HG02884 (cell line): ENCODE data around the gene TRAPPC4.
"Not testable (repeated sequence)": the region's sequence is repeated elsewhere in the genome, so short reads cannot be mapped to it uniquely, and the experiment has no call there.

Source experiments
- ATAC-seq: cut with Tn5 transposase; IDR thresholded peaks from one replicate; pipeline ENCODE4 v1.9.1; 2021; ENCODE audit warnings: mild to moderate bottlenecking, moderate library complexity; ENCODE audit not compliant: unreplicated experiment

Gene TRAPPC4, protein sequence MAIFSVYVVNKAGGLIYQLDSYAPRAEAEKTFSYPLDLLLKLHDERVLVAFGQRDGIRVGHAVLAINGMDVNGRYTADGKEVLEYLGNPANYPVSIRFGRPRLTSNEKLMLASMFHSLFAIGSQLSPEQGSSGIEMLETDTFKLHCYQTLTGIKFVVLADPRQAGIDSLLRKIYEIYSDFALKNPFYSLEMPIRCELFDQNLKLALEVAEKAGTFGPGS

DNA sequence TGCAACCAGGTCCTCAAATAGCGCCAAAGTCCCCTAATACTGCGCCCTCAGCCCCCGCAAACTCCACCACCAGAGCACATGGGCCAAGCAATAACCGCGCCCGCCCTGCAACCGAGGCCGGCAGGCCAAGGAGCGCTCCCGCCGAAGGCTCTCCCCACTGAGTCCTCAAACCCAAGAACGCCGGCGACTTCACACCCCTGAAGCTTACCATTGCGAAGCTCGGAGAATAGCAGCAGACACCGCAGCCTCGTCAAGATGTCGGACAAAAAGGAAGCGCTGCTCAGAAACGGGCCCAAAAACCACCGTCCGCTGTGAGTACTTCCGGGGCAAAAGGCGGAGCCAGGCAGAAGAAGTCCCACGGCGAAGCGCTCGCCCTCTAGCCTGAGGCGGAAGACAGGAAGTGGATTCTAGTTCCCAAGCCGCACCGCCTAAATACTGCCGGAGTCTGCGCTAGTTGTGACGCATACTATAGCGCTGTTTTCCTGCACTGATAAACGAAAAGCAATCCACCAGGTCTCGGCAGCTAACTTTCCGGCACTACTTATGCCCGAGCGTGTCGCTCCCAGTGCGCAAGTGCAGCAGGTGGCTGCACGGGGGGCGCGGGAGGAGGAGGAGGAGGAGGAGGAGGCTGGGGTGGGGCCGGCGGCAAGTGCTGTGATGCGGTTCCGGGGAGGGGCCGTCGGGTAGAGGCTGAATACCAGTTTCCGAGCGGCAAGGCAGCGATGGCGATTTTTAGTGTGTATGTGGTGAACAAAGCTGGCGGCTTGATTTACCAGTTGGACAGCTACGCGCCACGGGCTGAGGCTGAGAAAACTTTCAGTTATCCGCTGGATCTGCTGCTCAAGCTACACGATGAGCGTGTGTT lies at the start of gene TRAPPC4, which contains the start of gene RPS25:
TSS of gene TRAPPC4 (plus strand) at position 693 of the 865 bp plus-strand sequence. CDS start at position 723, 30 bp downstream.
TSS of gene RPS25 (minus strand) at position 270 of the 865 bp plus-strand sequence. CDS start at position 211, 59 bp downstream.
- ATAC-seq: peak; percentile 85

DNA sequence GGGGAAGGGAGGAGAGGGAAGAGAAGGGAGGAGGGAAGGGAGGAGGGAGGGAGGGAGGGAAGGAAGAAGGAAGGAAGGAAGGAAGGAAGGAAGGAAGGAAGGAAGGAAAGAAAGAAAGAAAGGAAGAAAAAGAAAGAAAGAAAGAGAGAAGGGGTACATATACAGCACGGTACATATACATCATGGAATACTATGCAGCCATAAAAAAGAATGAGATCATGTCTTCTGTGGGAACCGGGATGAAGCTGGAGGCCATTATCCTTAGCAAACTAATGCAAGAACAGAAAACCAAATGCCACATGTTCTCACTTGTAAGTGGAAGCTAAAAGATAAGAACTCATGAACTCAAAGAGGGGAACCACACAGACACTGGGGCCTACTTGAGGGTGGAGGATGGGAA lies 49.1 kb upstream of the TRAPPC4 start:
- not testable (repeated sequence) for ATAC-seq

DNA sequence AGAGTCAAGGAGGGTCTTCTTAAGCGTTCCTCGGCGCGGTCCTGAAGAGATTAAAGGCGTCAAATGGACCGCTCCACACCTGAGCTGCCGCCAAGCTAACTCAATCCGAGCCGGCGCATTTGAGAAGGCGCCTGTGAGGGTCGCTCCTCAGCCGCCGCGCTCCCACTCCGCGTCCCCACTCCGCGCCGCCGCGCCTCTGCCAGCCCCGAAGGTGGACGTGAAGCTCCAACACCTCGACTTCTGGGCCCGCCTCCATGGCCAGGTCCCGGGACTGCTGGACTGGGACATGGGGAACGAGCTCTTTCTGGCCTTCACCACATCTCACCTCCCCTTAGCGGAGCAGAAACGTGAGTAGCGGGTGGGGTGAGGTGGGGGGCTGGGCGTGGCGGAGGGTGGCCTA lies 46.9 kb upstream of the TRAPPC4 start, which contains the start of gene FOXR1:
TSS of gene FOXR1 (plus strand) at position 116 of the 400 bp plus-strand sequence. CDS start at position 287, 171 bp downstream.
- no peak for ATAC-seq

DNA sequence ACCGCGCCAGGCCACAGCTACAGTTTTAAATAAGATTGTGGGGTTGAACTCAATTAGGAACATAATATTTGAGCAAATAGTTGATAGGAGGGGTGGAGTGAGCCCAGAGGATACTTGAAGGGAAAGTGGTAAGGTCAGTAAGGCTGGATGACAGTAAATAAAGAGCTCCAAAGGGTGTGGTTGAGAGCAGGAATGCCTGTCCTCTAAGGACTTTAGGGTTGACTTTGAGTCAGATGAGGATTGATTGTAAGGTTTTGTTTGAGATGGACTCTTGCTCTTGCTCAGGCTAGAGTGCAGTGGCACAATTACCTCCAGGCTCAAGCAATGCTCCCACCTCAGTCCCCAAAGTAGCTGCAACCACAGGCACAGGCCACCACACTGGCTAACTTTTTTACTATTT lies 44.6 kb upstream of the TRAPPC4 start:
- ATAC-seq: no peak

DNA sequence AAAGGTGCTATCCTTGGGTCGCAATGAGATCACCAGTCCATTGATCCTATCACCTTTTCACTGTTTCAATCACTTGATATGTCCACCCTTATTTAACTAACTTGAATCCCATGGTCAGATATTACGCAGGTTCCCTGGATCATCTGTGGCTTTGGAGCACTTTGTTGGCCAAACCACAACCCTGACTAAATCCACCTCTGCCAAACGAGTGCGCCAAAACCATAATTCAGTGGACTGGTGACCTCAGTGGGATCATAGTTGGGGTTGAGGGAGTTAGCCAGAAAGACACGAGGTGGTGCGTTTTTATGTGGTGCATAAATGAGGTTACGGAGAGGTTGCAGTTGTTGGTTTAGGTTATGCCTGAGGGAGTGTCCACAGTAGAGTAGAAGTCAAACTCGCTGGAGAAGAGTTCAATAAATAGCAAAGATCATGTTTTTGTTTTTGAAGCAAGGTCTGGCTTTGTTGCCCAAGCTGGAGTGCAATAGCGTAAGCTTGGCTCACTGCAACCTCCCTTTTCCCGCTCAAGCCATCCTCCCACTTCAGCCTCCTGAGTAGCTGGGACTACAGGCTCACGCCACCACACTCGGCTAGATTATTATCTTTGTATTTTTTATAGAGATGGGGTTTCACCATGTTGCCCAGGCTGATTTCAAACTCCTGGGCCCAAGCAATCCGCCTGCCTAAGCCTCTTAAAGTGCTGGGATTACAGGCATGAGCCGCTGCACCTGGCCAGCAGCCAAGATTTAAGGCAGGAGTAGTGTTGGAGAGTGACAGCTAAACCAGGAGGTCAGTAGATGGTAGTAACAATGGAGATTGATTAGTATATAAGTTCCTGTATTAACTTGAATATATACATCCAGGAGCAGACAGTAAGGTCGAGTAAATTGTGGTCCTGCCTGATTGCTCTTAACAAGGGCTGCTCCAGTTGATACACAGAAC lies 42.5 kb upstream of the TRAPPC4 start:
- ATAC-seq: no peak

DNA sequence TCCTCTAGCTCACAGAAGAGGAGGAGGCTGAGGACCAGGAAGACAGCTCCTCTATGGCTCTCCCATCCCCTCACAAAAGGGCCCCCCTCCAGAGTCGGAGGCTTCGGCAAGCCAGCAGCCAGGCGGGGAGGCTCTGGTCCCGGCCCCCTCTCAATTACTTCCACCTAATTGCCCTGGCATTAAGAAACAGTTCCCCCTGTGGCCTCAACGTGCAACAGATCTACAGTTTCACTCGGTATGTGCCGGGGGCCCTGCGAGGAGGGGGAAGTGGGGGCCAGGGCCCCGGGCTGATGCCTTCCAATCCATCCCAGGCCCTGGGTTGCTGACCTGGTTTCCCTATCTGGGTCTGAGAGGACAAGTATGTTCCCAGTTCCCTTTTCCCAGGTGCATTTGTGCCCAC lies 39.1 kb upstream of the TRAPPC4 start:
- no peak for ATAC-seq

DNA sequence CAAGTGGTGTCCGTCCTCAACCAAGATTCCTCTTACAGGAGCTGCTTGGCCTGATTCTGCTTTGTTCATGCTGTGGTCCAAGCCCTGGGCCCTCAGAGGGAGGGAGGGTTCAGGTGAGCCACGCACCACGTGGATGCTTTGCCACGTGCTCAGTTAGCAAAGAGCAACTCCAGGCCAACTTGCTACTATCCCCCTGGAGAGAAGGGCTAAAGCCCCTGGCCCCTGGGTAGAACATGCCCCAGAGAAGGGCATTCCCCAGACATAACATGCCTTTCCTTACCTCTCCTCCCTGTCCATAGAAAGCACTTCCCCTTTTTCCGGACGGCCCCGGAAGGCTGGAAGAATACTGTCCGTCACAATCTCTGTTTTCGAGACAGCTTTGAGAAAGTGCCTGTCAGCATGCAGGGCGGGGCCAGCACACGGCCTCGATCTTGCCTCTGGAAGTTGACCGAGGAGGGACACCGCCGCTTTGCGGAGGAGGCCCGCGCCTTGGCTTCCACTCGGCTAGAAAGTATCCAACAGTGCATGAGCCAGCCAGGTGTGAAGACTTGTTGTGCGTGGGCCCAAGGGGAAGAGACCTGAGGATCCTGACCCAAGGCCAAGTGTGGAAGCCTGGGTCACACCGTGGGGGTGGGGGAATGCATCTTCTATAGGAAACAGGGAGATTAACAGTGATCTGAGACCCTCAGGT lies 38.2 kb upstream of the TRAPPC4 start:
- ATAC-seq: no peak

DNA sequence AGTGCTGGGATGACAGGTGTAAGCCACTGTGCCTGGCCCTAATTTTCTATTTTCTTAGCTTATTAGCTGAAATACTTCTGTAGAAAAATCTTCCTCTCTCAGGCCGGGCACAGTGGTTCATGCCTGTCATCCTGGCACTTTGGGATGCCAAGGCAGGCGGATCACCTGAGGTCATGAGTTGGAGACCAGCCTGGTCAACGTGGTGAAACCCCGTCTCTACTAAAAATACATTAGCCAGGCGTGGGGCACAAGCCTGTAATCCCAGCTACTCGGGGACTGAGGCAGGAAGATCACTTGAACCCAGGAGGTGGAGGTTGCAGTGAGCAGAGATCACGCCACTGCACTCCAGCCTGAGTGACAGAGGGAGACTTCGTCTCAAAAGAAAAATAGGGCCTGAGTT lies 34.2 kb upstream of the TRAPPC4 start:
- not testable (repeated sequence) for ATAC-seq

- no peak for ATAC-seq
Observed at GRCh38 chr11:118984825-118985224, 33.7 kb upstream of the TRAPPC4 start.

- no peak for ATAC-seq
Observed at GRCh38 chr11:118988280-118988679, 30.3 kb upstream of the TRAPPC4 start.

GRCh38 chr11:118991486-118992038 lies 27.0 kb upstream of the TRAPPC4 start:
- not testable (repeated sequence) for ATAC-seq

DNA sequence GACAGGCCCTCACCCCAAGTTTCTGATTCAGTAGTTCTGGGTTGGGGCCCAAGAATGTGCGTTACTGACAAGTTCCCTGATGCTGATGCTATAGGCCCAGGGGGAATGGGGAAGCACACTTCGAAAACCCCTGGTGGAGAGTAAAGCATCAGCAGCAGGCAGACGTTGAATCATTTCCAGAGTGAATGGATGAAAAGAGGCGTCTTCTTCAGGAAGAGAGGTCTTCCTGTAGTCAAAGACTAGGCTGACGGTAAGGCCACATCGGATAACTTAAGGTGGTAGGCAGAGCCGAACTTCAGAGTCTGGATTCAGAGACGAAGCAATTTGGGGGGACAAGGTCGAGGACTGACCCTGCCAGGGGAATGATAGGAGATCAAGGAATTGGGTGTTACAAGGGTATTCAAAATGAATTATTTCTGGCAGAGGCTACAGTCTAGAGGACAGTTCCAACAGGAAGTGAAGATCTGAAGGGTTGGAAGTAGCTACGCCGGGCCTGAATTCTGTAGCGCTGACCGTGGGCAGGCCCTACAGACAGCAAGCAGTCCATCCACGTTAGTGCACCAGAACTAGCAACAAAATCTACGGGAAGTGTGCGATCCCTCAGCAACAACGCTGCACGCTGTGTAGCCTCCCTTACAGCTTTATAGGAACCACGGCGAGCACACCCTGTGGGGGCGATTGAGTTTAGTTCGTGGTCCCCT lies 21.5 kb upstream of the TRAPPC4 start:
- ATAC-seq: peak; percentile 15

DNA sequence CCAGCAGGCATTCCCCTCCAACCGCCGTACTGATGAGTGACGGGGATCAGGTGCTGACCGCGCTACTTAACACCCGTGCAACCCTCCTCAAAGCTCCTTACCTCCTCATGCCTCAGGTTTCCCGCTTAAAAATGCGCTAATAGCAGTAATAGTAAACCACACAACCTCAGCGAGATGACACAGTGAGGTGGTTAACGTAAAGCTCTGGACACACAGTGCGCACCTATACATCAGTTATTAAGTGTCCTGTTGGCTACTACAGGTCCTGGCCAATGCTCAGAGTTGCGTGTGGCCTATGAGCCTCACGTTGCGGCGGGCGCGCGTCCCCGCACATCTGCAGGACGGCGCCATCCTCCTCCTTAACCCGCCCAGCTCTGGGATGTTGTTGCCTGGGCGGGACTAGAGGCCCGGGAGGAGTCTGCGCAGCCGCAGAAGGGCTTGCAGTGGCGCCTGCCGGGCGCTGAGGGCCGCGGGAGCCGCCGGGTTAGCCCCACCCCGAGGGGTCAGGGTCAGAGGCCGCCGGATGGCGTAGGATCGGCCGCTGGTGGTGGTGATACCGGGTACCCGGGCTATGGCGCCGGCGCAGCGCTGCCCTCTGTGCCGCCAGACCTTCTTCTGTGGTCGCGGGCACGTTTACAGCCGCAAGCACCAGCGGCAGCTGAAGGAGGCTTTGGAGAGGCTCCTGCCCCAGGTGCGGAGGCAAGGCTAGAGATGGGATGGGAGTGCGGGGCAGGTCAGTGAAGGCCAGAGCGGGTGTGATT lies 20.8 kb upstream of the TRAPPC4 start, which contains the start of gene CENATAC:
TSS of gene CENATAC (plus strand) at position 512 of the 761 bp plus-strand sequence. CDS start at position 572, 60 bp downstream.
- peak; percentile 85 for ATAC-seq

DNA sequence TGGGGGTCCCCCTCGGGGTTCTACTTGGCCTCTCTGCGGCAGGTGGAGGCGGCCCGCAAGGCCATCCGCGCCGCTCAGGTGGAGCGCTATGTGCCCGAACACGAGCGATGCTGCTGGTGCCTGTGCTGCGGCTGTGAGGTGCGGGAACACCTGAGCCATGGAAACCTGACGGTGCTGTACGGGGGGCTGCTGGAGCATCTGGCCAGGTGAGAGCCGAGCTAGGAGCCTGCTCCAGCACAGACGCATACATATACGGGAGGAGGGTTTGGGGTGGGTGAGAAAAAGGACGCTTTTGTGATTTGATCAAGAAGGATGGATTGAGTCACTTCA lies 20.2 kb upstream of the TRAPPC4 start:
- ATAC-seq: no peak

DNA sequence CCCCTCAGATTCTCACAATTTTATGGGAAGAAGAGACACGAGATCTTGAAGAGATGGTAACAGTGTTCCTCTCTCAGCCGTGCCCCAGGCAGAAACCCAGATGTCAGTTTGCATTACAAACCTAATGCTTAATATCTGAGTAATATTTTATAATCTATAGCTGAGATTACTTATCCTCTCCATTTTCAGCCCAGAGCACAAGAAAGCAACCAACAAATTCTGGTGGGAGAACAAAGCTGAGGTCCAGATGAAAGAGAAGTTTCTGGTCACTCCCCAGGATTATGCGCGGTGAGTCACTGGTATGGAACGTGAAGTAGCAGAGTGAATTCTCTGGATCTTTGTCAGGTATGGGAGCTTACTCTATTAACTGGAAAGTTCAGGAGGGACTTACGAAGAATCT lies 19.7 kb upstream of the TRAPPC4 start:
- ATAC-seq: no peak

DNA sequence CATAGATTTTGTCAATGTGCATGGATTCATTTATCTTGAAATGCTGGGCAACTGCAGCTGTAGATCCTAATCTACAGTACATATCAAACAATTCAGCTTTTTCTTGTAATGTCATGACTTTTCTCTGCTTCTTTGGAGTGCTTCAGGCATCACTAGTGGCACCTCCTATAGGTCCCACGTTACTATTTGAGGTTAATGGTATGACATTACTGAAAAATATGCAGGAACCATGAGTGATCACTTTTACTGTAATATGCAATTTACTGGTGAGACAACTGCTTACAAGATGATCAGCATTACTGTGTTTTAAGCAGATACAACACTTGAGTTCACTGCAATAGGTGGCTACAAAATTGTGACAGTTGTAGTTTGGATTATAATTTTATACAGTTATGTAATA lies 17.7 kb upstream of the TRAPPC4 start:
- ATAC-seq: no peak

DNA sequence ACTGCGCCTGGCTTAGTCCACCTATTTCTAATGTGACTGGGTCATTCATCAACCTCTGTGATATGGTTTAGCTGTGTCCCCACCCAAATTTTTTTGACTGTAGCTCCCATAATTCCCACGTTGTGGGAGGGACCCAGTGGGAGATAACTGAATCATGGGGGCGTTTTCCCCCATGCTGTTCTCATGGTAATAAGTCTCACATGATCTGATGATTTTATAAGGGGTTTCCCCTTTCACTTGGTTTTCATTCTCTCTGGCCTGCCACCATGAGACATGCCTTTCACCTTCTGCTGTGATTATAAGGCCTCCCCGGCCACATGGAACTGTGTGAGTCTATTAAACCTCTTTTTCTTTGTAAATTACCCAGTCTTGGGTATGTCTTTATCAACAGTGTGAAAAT lies 11.9 kb upstream of the TRAPPC4 start:
- no peak for ATAC-seq

- no peak for ATAC-seq
Observed at GRCh38 chr11:119011476-119012053, 7.0 kb upstream of the TRAPPC4 start.
